Neural progenitor cell (in vitro differentiated cells): Measurements from ENCODE around the gene ARHGEF12. TPM values are rescaled to one million over a fixed set of nuclear protein-coding genes. Genes with fewer than 3 reads are reported as not detected.

Experiments
- DNase-seq: peaks from one replicate; pipeline ENCODE4 v3.0.0-alpha.2; 2016; ENCODE audit warnings: low spot score
- H2AFZ ChIP-seq: fragments of 200-600 bp; sonication (generic); replicated peaks from 2 replicates; pipeline ENCODE4 v1.6.1; 2016; ENCODE audit warnings: antibody characterized with exemption
- H3F3A ChIP-seq: fragments of 200-600 bp; sonication (generic); 2 replicates; pipeline ENCODE4 v1.6.1; 2016; ENCODE audit warnings: antibody characterized with exemption, low read depth
- H3K27ac ChIP-seq: fragments of 200-600 bp; sonication (generic); 2 replicates; pipeline ENCODE4 v1.5.1; 2016; ENCODE audit warnings: mild to moderate bottlenecking
- H3K27me3 ChIP-seq: fragments of 200-600 bp; sonication (generic); 2 replicates; pipeline ENCODE4 v1.6.1; 2016; ENCODE audit warnings: mild to moderate bottlenecking, moderate library complexity
- H3K36me3 ChIP-seq: fragments of 200-600 bp; sonication (generic); 2 replicates; pipeline ENCODE4 v1.5.1; 2016
- H3K4me1 ChIP-seq: fragments of 200-600 bp; sonication (generic); 2 replicates; pipeline ENCODE4 v1.6.1; 2016; ENCODE audit warnings: mixed run types
- H3K4me2 ChIP-seq: fragments of 200-600 bp; sonication (generic); 2 replicates; pipeline ENCODE4 v1.6.1; 2016
- H3K4me3 ChIP-seq: fragments of 200-600 bp; sonication (generic); 2 replicates; pipeline ENCODE4 v1.5.1; 2016
- H3K79me2 ChIP-seq: fragments of 200-600 bp; sonication (generic); 2 replicates; pipeline ENCODE4 v1.6.1; 2016; ENCODE audit warnings: low read depth
- H3K9ac ChIP-seq: fragments of 200-600 bp; sonication (generic); 2 replicates; pipeline ENCODE4 v1.6.1; 2016
- H3K9me3 ChIP-seq: fragments of 200-600 bp; sonication (generic); 2 replicates; pipeline ENCODE4 v1.5.1; 2016; ENCODE audit warnings: low read depth
- H4K20me1 ChIP-seq: fragments of 200-600 bp; sonication (generic); 2 replicates; pipeline ENCODE4 v1.6.1; 2016; ENCODE audit warnings: low read depth
- H3K27ac Mint-ChIP-seq: 3 replicates; pipeline ENCODE4 v1.8.0; 2021; ENCODE audit warnings: mixed read lengths
- H3K27me3 Mint-ChIP-seq: 2 replicates; pipeline ENCODE4 v1.8.0; 2022; ENCODE audit warnings: low read depth, mild to moderate bottlenecking, inconsistent platforms, moderate library complexity, mixed read lengths; ENCODE audit not compliant: insufficient read depth
- H3K36me3 Mint-ChIP-seq: 3 replicates; pipeline ENCODE4 v1.8.0; 2021; ENCODE audit warnings: mixed read lengths
- H3K4me1 Mint-ChIP-seq: 3 replicates; pipeline ENCODE4 v1.8.0; 2021; ENCODE audit warnings: mixed read lengths
- H3K4me3 Mint-ChIP-seq: 3 replicates; pipeline ENCODE4 v1.8.0; 2021; ENCODE audit warnings: mild to moderate bottlenecking, moderate library complexity, mixed read lengths
- H3K9me3 Mint-ChIP-seq: 3 replicates; pipeline ENCODE4 v1.8.0; 2020; ENCODE audit warnings: mixed read lengths
- EZH2 ChIP-seq: fragments of 200-600 bp; sonication (generic); IDR thresholded peaks from 2 replicates; pipeline ENCODE4 v1.6.1; 2017; ENCODE audit warnings: antibody characterized with exemption, mild to moderate bottlenecking, moderate library complexity
- EZH2phosphoT487 ChIP-seq: fragments of 200-600 bp; sonication (generic); IDR thresholded peaks from 2 replicates; pipeline ENCODE4 v1.6.1; 2017; ENCODE audit warnings: antibody characterized with exemption
- total RNA-seq: library from RNA; depleted of rRNA; stranded (reverse); fragments of >200 nt; gene quantifications from 2 replicates; pipeline ENCODE4 v1.2.3, GENCODE V29; 2015; ENCODE audit warnings: low replicate concordance
- TF ChIP-seq, protein P1 (sequence below): fragments of 200-600 bp; sonication (generic); IDR thresholded peaks from 2 replicates; pipeline ENCODE4 v1.5.1; 2017; ENCODE audit warnings: antibody characterized with exemption, mild to moderate bottlenecking

The ARHGEF12 gene
- total RNA-seq, 1 donor from 2014 or later: 31.3 TPM

DNA sequence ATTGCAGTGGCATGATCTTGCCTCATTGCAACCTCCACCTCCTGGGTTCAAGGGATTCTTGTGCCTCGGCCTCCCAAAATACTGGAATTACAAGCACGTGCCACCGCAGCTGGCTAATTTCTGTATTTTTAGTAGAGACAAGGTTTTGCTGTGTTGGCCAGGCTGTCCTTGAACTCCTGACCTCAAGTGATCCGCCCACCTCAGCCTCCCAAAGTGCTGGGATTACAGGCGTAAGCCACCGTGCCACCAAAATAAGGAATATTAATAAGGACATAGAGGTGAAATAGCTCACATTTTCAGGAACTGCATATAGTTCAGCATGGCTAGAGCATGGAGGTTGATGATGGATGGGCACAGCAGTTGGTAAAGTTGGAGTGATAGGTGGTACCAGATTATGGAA is 21.4 kb downstream of the ARHGEF12 start:
- no peak overlapping the region for H3K27ac Mint-ChIP-seq
- Histone ChIP-seq H3K4me1 (peaks cover 8% of the 10 kb centered on the region), H3K9ac (no peak overlapping the region), H3K4me2 (no peak overlapping the region), H3K36me3 (no peaks in the 10 kb centered on the region), H3K79me2 (peaks cover 88% of the 10 kb centered on the region), H4K20me1 (peaks cover 15% of the 10 kb centered on the region), H2AFZ (no peak overlapping the region), H3K27ac (no peak overlapping the region), H3K9me3 (no peaks in the 10 kb centered on the region), H3K4me3 (no peak overlapping the region), H3K27me3 (no peaks in the 10 kb centered on the region), H3F3A (peaks cover 12% of the 10 kb centered on the region)
- H3K9me3 Mint-ChIP-seq: peaks cover 15% of the 10 kb centered on the region
- peaks cover 21% of the 10 kb centered on the region for H3K36me3 Mint-ChIP-seq
- peaks cover 6% of the 10 kb centered on the region for H3K4me1 Mint-ChIP-seq
- TF ChIP-seq EZH2phosphoT487 (no peak), EZH2 (no peak)
- TF ChIP-seq, protein P1, sequence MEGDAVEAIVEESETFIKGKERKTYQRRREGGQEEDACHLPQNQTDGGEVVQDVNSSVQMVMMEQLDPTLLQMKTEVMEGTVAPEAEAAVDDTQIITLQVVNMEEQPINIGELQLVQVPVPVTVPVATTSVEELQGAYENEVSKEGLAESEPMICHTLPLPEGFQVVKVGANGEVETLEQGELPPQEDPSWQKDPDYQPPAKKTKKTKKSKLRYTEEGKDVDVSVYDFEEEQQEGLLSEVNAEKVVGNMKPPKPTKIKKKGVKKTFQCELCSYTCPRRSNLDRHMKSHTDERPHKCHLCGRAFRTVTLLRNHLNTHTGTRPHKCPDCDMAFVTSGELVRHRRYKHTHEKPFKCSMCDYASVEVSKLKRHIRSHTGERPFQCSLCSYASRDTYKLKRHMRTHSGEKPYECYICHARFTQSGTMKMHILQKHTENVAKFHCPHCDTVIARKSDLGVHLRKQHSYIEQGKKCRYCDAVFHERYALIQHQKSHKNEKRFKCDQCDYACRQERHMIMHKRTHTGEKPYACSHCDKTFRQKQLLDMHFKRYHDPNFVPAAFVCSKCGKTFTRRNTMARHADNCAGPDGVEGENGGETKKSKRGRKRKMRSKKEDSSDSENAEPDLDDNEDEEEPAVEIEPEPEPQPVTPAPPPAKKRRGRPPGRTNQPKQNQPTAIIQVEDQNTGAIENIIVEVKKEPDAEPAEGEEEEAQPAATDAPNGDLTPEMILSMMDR: no peak
- no peaks in the 10 kb centered on the region for H3K27me3 Mint-ChIP-seq
- H3K4me3 Mint-ChIP-seq: no peak overlapping the region
- DNase-seq: no peak

DNA sequence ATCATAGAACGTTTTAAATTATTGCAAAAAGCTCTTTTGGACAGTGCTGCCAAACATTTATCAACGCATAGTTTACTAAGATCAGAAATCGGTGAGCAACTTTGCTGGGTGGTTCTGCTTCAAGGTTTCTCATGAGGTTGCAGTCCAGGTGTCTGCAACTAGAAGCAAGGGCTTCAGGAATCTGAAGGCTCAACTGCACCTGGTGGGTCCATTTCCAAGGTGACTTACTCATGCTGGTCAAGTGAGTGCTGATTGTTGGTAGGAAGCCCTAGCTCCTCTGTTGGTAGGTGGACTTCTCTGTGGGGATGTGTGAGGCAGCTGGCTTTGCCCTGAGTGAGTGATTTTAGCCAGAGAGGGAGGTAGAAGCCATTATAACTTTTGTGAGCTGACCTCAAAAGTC is 22.5 kb downstream of the ARHGEF12 start:
- H4K20me1 ChIP-seq: peaks cover 15% of the 10 kb centered on the region
- H3K27ac ChIP-seq: no peak overlapping the region
- Mint-ChIP-seq H3K4me1 (peaks cover 6% of the 10 kb centered on the region), H3K27me3 (no peaks in the 10 kb centered on the region), H3K36me3 (peaks cover 18% of the 10 kb centered on the region), H3K9me3 (peaks cover 14% of the 10 kb centered on the region), H3K27ac (no peak overlapping the region), H3K4me3 (no peak overlapping the region)
- no peak for DNase-seq
- TF ChIP-seq EZH2phosphoT487 (no peak), EZH2 (no peak)
- TF ChIP-seq, protein P1: no peak
- H3K79me2 ChIP-seq: peaks cover 87% of the 10 kb centered on the region
- no peak overlapping the region for H3K9ac ChIP-seq
- H3K36me3 ChIP-seq: no peaks in the 10 kb centered on the region
- peaks cover 8% of the 10 kb centered on the region for H3K4me1 ChIP-seq
- H2AFZ ChIP-seq: no peak overlapping the region
- H3F3A ChIP-seq: peaks cover 12% of the 10 kb centered on the region
- H3K27me3 ChIP-seq: no peaks in the 10 kb centered on the region
- H3K4me2 ChIP-seq: no peak overlapping the region
- no peak overlapping the region for H3K4me3 ChIP-seq
- no peaks in the 10 kb centered on the region for H3K9me3 ChIP-seq

DNA sequence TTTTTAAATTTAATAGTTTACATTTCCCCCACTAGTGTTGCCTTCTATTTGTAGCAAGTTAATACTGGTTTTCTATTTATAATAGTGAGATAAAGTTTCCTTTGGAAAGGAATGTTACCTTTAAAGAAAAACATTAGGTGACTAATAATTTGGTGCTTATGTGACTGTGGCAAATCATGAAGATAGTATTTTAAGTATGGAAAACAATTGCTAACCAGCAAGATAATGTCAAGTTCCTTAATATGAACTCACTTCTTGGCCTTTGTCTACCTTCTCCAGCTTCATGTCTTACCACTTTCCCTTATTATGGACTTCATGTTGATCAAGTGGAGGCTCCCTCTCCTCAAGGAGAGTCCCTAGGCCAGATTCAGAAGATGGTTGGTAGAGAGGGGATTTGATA is 27.2 kb downstream of the ARHGEF12 start:
- H3K4me1 Mint-ChIP-seq: no peaks in the 10 kb centered on the region
- peaks cover 4% of the 10 kb centered on the region for H3K27me3 Mint-ChIP-seq
- H3K36me3 Mint-ChIP-seq: peaks cover 18% of the 10 kb centered on the region
- H2AFZ ChIP-seq: no peak overlapping the region
- H3K27ac Mint-ChIP-seq: no peak overlapping the region
- no peak overlapping the region for H3K27ac ChIP-seq
- H3K9ac ChIP-seq: no peak overlapping the region
- peaks cover 82% of the 10 kb centered on the region for H3K79me2 ChIP-seq
- no peaks in the 10 kb centered on the region for H3F3A ChIP-seq
- no peak for DNase-seq
- no peak overlapping the region for H3K4me3 Mint-ChIP-seq
- H3K9me3 ChIP-seq: no peaks in the 10 kb centered on the region
- no peak overlapping the region for H3K4me3 ChIP-seq
- TF ChIP-seq, protein P1: no peak
- TF ChIP-seq EZH2phosphoT487: no peak
- no peak for TF ChIP-seq EZH2
- no peaks in the 10 kb centered on the region for H3K4me1 ChIP-seq
- H3K9me3 Mint-ChIP-seq: peaks cover 12% of the 10 kb centered on the region
- no peaks in the 10 kb centered on the region for H4K20me1 ChIP-seq
- no peaks in the 10 kb centered on the region for H3K36me3 ChIP-seq
- H3K27me3 ChIP-seq: no peaks in the 10 kb centered on the region
- no peak overlapping the region for H3K4me2 ChIP-seq
